ENCODE results near the gene OR52A5. TPM values are rescaled to one million over a fixed set of nuclear protein-coding genes. Genes with fewer than 3 reads are reported as not detected.
"Not testable (repeated sequence)": the region's sequence is repeated elsewhere in the genome, so short reads cannot be mapped to it uniquely, and the experiment has no call there.

OR52A5 gene
- total RNA-seq, 6 donors from 2014 or later: not detected

DNA sequence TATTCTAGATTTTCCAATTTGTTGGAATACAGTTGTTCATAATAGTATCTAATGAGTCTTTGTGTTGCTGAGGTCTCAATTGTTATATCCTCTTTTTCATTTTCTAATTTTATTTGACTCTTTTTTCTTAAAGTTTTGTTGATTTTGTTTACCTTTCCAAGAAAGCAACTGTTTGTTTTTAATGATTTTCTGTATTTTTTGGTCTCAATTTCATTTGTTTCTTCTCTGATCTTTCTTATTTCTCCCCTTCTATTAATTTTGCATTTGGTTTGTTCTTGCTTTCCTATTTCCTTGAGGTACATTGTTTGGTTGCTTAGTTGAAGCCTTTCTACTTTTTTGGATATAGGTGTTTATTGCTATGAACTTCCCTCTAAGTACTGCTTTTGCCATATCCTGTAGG, 21.6 kb upstream of the OR52A5 start:
- Histone ChIP-seq H3K27me3 (no peaks in the 10 kb centered on the region), H3K36me3 (no peaks in the 10 kb centered on the region), H3K9me3 (no peaks in the 10 kb centered on the region), H3K4me3 (no peak overlapping the region), H3K4me1 (no peaks in the 10 kb centered on the region), H3K27ac (no peak overlapping the region)
- no peak for ATAC-seq (ENCODE audit: low FRiP score in 2 of 2)
- TF ChIP-seq, protein P1, sequence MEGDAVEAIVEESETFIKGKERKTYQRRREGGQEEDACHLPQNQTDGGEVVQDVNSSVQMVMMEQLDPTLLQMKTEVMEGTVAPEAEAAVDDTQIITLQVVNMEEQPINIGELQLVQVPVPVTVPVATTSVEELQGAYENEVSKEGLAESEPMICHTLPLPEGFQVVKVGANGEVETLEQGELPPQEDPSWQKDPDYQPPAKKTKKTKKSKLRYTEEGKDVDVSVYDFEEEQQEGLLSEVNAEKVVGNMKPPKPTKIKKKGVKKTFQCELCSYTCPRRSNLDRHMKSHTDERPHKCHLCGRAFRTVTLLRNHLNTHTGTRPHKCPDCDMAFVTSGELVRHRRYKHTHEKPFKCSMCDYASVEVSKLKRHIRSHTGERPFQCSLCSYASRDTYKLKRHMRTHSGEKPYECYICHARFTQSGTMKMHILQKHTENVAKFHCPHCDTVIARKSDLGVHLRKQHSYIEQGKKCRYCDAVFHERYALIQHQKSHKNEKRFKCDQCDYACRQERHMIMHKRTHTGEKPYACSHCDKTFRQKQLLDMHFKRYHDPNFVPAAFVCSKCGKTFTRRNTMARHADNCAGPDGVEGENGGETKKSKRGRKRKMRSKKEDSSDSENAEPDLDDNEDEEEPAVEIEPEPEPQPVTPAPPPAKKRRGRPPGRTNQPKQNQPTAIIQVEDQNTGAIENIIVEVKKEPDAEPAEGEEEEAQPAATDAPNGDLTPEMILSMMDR (IDR thresholded peaks at IDR 0.05): no peak
- TF ChIP-seq POLR2AphosphoS5 (IDR thresholded peaks at IDR 0.05): no peak
- no peak for TF ChIP-seq POLR2A (IDR thresholded peaks at IDR 0.05)
- no peak for TF ChIP-seq EP300 (IDR thresholded peaks at IDR 0.05)
- DNase-seq: no peak

DNA sequence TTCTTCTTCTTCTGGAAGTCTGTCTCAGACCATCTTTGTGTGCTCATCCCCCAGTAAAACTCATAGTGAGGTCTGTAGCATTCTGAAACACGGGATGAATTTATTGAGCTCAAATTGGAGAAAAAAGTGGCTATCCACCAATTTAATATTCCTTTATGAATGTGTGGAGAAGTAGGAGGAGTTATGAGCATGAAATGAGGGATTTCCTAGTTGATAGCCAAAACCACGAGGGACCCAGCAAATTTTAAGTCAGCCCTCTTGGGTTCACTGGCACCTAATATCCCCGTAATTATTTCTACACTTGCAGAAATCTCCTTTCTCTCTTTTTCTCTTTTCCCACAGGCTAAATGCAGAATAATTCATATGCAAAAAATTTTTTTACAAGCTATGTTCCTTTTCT, 16.5 kb upstream of the OR52A5 start, which contains the start of gene OR52A1:
Gene OR52A1 (minus strand): TSS at position 101 of the 400 bp plus-strand sequence. CDS start 2,388 bp downstream, outside the sequence.
- Histone ChIP-seq H3K27me3 (no peaks in the 10 kb centered on the region), H3K9me3 (no peaks in the 10 kb centered on the region), H3K4me3 (no peak within 1 kb of the TSS), H3K4me1 (no peaks in the 10 kb centered on the region), H3K27ac (no peak within 1 kb of the TSS), H3K36me3 (no peaks in the 10 kb centered on the region)
- WGBS, 2 donors: 72 to 73% methylated on average over 3 of the region's 3 CpGs
- no peak for DNase-seq
- TF ChIP-seq EP300 (IDR thresholded peaks at IDR 0.05) (no peak), POLR2AphosphoS5 (IDR thresholded peaks at IDR 0.05) (no peak)
- TF ChIP-seq, protein P1 (IDR thresholded peaks at IDR 0.05): no peak
- no peak for ATAC-seq (ENCODE audit: low FRiP score in 2 of 2)

DNA sequence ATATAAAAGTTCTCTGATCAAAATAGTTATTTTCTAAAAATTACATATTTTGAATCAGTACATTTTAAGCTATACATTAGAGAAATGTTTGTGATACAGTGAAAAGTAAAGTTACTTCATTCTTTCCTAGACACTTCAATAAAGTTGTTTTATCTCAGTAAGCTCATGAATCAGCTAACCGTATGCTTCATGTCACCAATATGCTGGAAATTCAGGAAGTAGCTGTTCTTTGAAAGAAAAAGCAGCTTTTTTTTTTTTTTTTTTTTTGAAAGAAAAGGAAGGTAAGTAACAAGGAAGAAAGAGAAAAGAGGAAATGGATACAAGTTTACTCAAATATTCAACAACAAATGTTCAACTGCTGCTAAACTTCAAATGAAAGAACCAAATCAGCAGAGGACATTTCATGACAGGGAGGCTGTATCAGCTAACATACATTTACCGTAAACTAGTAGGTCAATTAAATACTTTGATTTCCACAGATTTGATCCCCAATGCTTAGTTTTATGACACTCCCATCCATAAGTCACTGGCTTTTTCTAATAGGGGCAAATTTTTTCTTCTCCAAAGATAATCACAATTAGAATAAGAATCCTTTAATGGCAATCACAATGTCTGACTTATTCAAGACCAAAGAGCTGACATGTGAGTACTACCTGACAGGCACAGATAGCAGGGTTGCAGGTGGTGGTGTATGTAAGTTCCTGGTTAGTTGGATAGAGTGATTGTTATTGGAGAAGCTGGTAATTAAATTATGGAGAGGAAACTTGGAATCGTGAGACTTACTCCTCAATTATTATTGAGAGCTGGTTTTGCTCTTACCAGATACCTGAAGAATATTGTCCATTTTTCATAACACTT, 15.6 kb upstream of the OR52A5 start:
- no peak overlapping the region for H3K4me3 ChIP-seq
- no peak overlapping the region for H3K27ac ChIP-seq
- H3K27me3 ChIP-seq: no peaks in the 10 kb centered on the region
- H3K36me3 ChIP-seq: no peaks in the 10 kb centered on the region
- 59% methylated on average over 3 of the region's 3 CpGs for WGBS, 2 donors
- TF ChIP-seq POLR2AphosphoS5 (IDR thresholded peaks at IDR 0.05) (no peak), POLR2A (IDR thresholded peaks at IDR 0.05) (no peak), EP300 (IDR thresholded peaks at IDR 0.05) (no peak)
- TF ChIP-seq, protein P1 (IDR thresholded peaks at IDR 0.05): no peak
- DNase-seq: no peak
- ATAC-seq (ENCODE audit: low FRiP score in 2 of 2): no peak
- no peaks in the 10 kb centered on the region for H3K9me3 ChIP-seq
- H3K4me1 ChIP-seq: no peaks in the 10 kb centered on the region

DNA sequence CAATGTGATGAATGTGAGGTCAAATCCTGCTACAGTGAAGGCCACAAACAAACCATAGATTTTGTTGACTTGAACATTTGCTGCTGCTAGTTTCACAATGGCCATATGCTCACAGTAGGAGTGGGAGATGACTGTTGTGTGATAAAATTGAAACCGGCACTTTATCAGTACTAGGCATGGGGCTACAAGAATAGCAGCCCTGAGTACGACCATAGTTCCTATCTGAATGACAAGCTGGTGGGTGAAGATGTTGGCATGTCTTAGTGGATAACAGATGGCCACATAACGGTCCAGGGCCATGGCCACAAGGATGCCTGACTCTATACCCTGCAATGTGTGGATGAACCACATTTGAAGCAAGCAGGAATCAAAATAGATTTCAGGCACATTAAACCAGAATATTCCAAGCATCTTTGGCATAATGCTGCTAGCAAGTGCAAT, 13.6 kb upstream of the OR52A5 start:
- no peaks in the 10 kb centered on the region for H3K4me1 ChIP-seq
- TF ChIP-seq POLR2A (IDR thresholded peaks at IDR 0.05) (no peak), EP300 (IDR thresholded peaks at IDR 0.05) (no peak), POLR2AphosphoS5 (IDR thresholded peaks at IDR 0.05) (no peak)
- TF ChIP-seq, protein P1 (IDR thresholded peaks at IDR 0.05): no peak
- no peak overlapping the region for H3K4me3 ChIP-seq
- 56 to 58% methylated on average over 3 of the region's 3 CpGs for WGBS, 2 donors
- DNase-seq: no peak
- no peaks in the 10 kb centered on the region for H3K27me3 ChIP-seq
- H3K27ac ChIP-seq: no peak overlapping the region
- no peaks in the 10 kb centered on the region for H3K9me3 ChIP-seq
- ATAC-seq (ENCODE audit: low FRiP score in 2 of 2): no peak
- H3K36me3 ChIP-seq: no peaks in the 10 kb centered on the region

- not testable (repeated sequence) for H3K27ac ChIP-seq; H3K4me1 ChIP-seq; H3K4me3 ChIP-seq; H3K36me3 ChIP-seq; DNase-seq; ATAC-seq (ENCODE audit: low FRiP score in 2 of 2); H3K9me3 ChIP-seq; H3K27me3 ChIP-seq
- 87 to 88% methylated on average over 5 to 15 of the region's 21 CpGs for WGBS, 2 donors
These were observed 6.0 kb upstream of the OR52A5 start for GRCh38 chr11:5144206-5144605.
